Mucosa of descending colon (tissue), 3 donors: ENCODE results near the gene FERMT3. TPM values are rescaled to one million over a fixed set of nuclear protein-coding genes. Genes with fewer than 3 reads are reported as not detected.

Experiments used
- ATAC-seq: fragments of 200-7000 bp; cut with Tn5 transposase; one replicate; pipeline ENCODE4 v1.9.1; 2020; ENCODE audit warnings: mild to moderate bottlenecking, moderate library complexity
- DNase-seq, 3 donors: peaks; one replicate each; pipeline ENCODE4 v3.0.0-alpha.2; 2020
- H3K36me3 ChIP-seq: fragments of 200-600 bp; one replicate; pipeline ENCODE4 v1.8.0; 2021; ENCODE audit warnings: low read depth, mild to moderate bottlenecking
- H3K4me1 ChIP-seq: fragments of 200-600 bp; one replicate; pipeline ENCODE4 v1.8.0; 2021; ENCODE audit warnings: low read depth, mild to moderate bottlenecking
- H3K4me3 ChIP-seq: fragments of 200-600 bp; one replicate; pipeline ENCODE4 v1.8.0; 2021; ENCODE audit warnings: mild to moderate bottlenecking
- H3K9me3 ChIP-seq: fragments of 200-600 bp; one replicate; pipeline ENCODE4 v1.8.0; 2021; ENCODE audit warnings: mild to moderate bottlenecking
- CTCF ChIP-seq: fragments of 200-600 bp; IDR thresholded peaks from one replicate; pipeline ENCODE4 v1.8.0; 2022; ENCODE audit warnings: antibody characterized with exemption, mild to moderate bottlenecking
- intact Hi-C, 2 donors: fragments of 100-400 bp; cut with DNase I in 1 of 2; cut with micrococcal nuclease in 1 of 2; formaldehyde crosslinking; loops; one replicate each; pipeline versions ENCODE4 v1.11.0 to v1.11.1; 2022; cut with DNase I, micrococcal nuclease
- total RNA-seq, 3 donors: library from RNA; stranded (reverse); fragmentation: NEBNext Ultra II Directional in 2 of 3; extraction: Animal tissue kit (Norgen Biotek cat#: 25700) in 2 of 3; gene quantifications; one replicate each; pipeline versions ENCODE4 v1.2.1 to v1.2.4, GENCODE V29; 2021 to 2023
- donor health status: DM: no; HTN: no; CAD: no; lungs with moderate emphysema.
- donor health status: DM: no; HTN: no; CAD: no.
- donor health status: DM: no; HTN: yes; CAD: no.

Gene FERMT3
- total RNA-seq, 3 donors from 2014 or later: 19.7 to 32.7 (median 26.4) TPM

DNA sequence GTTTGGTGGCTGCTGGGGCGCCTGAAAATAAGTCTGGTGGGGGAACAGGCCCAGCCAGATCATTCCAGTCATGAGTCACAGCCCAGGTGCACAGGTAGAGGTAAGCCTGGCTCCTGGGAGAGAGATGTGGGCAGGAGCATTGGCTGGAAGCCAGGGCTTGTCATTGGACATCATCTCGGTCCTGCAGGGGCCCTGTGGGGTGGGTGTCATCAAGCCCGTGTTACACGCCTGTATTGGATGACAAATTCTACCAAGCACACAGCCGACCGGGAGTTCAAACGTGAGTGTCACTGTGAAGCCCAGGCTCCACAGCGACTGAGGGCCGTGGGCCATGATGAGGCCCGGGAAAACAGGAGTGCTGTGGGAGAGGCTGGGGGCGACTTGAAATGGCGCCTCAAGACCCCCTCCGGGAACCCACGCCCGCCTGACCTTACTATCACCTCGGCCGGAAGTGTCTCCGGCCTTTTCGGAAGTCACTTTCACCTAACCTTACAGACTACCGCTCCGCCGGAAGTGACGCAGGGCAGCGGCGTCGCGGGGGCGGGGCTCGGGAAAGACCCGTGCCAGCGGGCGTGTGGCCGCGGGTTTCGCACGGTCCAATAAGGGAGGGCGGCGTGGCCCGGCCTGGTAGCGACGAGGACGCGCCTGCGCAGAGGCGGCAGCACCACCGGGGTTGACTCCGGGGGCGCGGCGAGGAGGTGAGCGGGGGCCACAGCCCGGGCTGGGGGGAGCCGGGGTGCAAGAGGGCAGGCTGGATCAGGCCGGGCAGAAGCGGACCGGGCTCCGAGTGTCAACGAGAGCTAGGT, 34.1 kb downstream of the FERMT3 start, which contains the start of gene FKBP2:
Gene FKBP2 (plus strand): TSS at position 661 of the 806 bp plus-strand sequence. CDS start 1,293 bp downstream, outside the sequence.
- Histone ChIP-seq H3K4me3 (peak within 1 kb of the TSS; percentile 86), H3K4me1 (peaks cover 50% of the 10 kb centered on the region), H3K36me3 (no peaks in the 10 kb centered on the region), H3K9me3 (no peaks in the 10 kb centered on the region)
- intact Hi-C loops: loop anchor here in 1 of 2 donors (10.0 kb wide), 1 partner anchor 56 kb away; the partner anchor contains the start of gene STIP1
- ATAC-seq (peak; percentile 69), DNase-seq (peak; percentile 97 to 99 (median 99))
- TF ChIP-seq CTCF: no peak

- peak overlapping the region; percentile 20 for H3K4me3 ChIP-seq
- DNase-seq (peak in 2 of 3 donors; percentile 100), ATAC-seq (peak; percentile 77)
- peaks cover 48% of the 10 kb centered on the region for H3K4me1 ChIP-seq
- no peaks in the 10 kb centered on the region for H3K9me3 ChIP-seq
- intact Hi-C loops: loop anchor here in 1 of 2 donors (10.0 kb wide), 1 partner anchor 56 kb away; the partner anchor contains the start of gene STIP1
- TF ChIP-seq CTCF: no peak
- no peaks in the 10 kb centered on the region for H3K36me3 ChIP-seq
These were observed 34.6 kb downstream of the FERMT3 start for GRCh38 chr11:64241241-64241490.

- peak; percentile 7 for ATAC-seq
- DNase-seq: peak in 1 of 3 donors; percentile 99
These were observed 35.2 kb downstream of the FERMT3 start for GRCh38 chr11:64241491-64242374.

GRCh38 chr11:64243236-64243854, 36.8 kb downstream of the FERMT3 start:
- H3K36me3 ChIP-seq: no peaks in the 10 kb centered on the region
- intact Hi-C loops: loop anchor here in 1 of 2 donors (10.0 kb wide), 1 partner anchor 59 kb away; the partner anchor contains the start of gene STIP1
- H3K9me3 ChIP-seq: no peaks in the 10 kb centered on the region
- peak in 2 of 3 donors; percentile 28 to 62 for DNase-seq
- no peak for TF ChIP-seq CTCF
- H3K4me1 ChIP-seq: peaks cover 42% of the 10 kb centered on the region
- H3K4me3 ChIP-seq: no peak overlapping the region
- ATAC-seq: no peak

More at GRCh38 chr11:64241491-64242374, 35.2 kb downstream of the FERMT3 start:
- intact Hi-C loops: loop anchor here in 1 of 2 donors (10.0 kb wide), 1 partner anchor 57 kb away; the partner anchor contains the start of gene STIP1
- H3K9me3 ChIP-seq: no peaks in the 10 kb centered on the region
- H3K4me3 ChIP-seq: peak overlapping the region; percentile 86
- H3K36me3 ChIP-seq: no peaks in the 10 kb centered on the region
- peaks cover 48% of the 10 kb centered on the region for H3K4me1 ChIP-seq
- TF ChIP-seq CTCF: peak; percentile 23

DNA sequence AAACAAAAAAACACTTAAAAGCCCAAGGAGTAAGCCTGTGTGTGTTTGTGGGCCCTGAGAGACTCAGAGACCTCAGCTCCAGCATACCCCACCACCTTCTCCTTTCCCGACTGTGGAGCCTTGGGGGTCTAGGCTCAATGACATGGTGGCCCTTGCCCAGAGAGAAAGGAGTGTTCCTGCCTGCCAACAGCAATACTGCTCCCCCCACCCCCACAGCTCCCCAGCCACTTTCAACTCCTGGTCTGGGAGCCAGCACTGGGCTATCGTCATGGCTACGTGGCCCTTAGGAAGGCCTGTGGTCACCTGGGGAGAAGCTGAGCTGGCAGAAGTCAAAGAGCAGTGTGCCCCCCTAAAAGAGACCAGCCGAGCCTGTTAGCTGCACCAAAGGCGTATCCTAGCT, 37.6 kb downstream of the FERMT3 start:
- no peak for ATAC-seq
- peaks cover 35% of the 10 kb centered on the region for H3K4me1 ChIP-seq
- no peaks in the 10 kb centered on the region for H3K9me3 ChIP-seq
- H3K4me3 ChIP-seq: no peak overlapping the region
- intact Hi-C loops: loop anchor here in 1 of 2 donors (10.0 kb wide), 1 partner anchor 59 kb away; the partner anchor contains the start of gene STIP1
- peak in 1 of 3 donors; percentile 24 for DNase-seq
- TF ChIP-seq CTCF: no peak
- no peaks in the 10 kb centered on the region for H3K36me3 ChIP-seq
